ENCODE data around the gene GPATCH8. TPM values are rescaled to one million over a fixed set of nuclear protein-coding genes. Genes with fewer than 3 reads are reported as not detected.

The GPATCH8 gene
- total and polyA plus RNA-seq, 10 of the 15 experiments (the other 5 are each of a cell fraction or from before 2014, with no cell fraction given): 11.7 to 45.1 (median 21.3) TPM

- TF ChIP-seq ZBTB33 (IDR thresholded peaks at IDR 0.05): no peak
Observed at GRCh38 chr17:44380767-44381166, 122.4 kb downstream of the GPATCH8 start (continued).

GRCh38 chr17:44379887-44380286 is 123.3 kb downstream of the GPATCH8 start:
- intact Hi-C loops (cut with micrococcal nuclease; ENCODE audit: unreplicated experiment): no loop called here
- Histone ChIP-seq H3K36me3 (ENCODE audit: control insufficient read depth in 2 of 2, insufficient read depth in 2 of 2, low read length in 1 of 2) (no peaks in the 10 kb centered on the region), H4K20me1 (ENCODE audit: control insufficient read depth, insufficient read depth) (no peaks in the 10 kb centered on the region), H2AFZ (ENCODE audit: control insufficient read depth, low read depth, low read length) (no peak overlapping the region), H3K27me3 (replicated peaks in 1 of 2; ENCODE audit: control insufficient read depth in 2 of 2, insufficient read depth in 2 of 2, low read length in 1 of 2) (no peaks in the 10 kb centered on the region; a peak in 2 of 4 replicates), H3K27ac (ENCODE audit: control insufficient read depth, insufficient read depth) (no peak overlapping the region), H3K4me1 (ENCODE audit: control insufficient read depth, insufficient read depth, low read length) (no peaks in the 10 kb centered on the region), H3K79me2 (ENCODE audit: control insufficient read depth, insufficient read depth, low read length) (no peaks in the 10 kb centered on the region), H3K4me2 (ENCODE audit: control insufficient read depth, insufficient read depth) (no peak overlapping the region), H3K9me3 (replicated peaks; ENCODE audit: control insufficient read depth, insufficient read depth, low read length) (no peaks in the 10 kb centered on the region), H3K4me3 (no peak overlapping the region), H3K9ac (ENCODE audit: control insufficient read depth, insufficient read depth, low read length) (no peak overlapping the region)
- SMC1A ChIA-PET (ENCODE audit: uncharacterized antibody, unreplicated experiment): no interaction called here
- FAIRE-seq (no peak), ATAC-seq (no peak), DNase-seq (ENCODE audit: low read depth, low spot score) (no peak)
- RAD21 ChIA-PET (ENCODE audit: unreplicated experiment): no interaction called here
- BruUV-seq (replicated peaks): no TSS peak
- no peak for TF ChIP-seq PKNOX1 (IDR thresholded peaks at IDR 0.05)
- TF ChIP-seq MTA2 (IDR thresholded peaks at IDR 0.05; ENCODE audit: low read depth): no peak
- TF ChIP-seq NKRF (conservative IDR thresholded peaks at IDR 0.05): no peak
- TF ChIP-seq RELA (IDR thresholded peaks at IDR 0.05; ENCODE audit: borderline replicate concordance, partially characterized antibody): no peak
- no peak for TF ChIP-seq CHD1 (IDR thresholded peaks at IDR 0.05; ENCODE audit: low read depth, low read length)
- TF ChIP-seq HDGF (IDR thresholded peaks at IDR 0.05): no peak
- no peak for TF ChIP-seq POLR2A (IDR thresholded peaks at IDR 0.05; ENCODE audit: low read depth, low read length)
- no peak for TF ChIP-seq SMARCA5 (IDR thresholded peaks at IDR 0.05)
- TF ChIP-seq ATF7 (IDR thresholded peaks at IDR 0.05; ENCODE audit: low read depth): no peak
- TF ChIP-seq RBBP5 (conservative IDR thresholded peaks at IDR 0.05): no peak
- in situ Hi-C loops (cut with MboI): no loop called here
- CTCF ChIA-PET: interaction anchor here (1.1 kb wide), 1 partner anchor 17 kb away, joined by 4 read pairs; the partner anchor contains the start of gene FAM171A2
- 35% methylated on average over 10 of the region's 10 CpGs for WGBS (ENCODE audit: insufficient coverage, insufficient replicate concordance, low lambda C conversion rate, missing lambda C conversion rate)
- POLR2A ChIA-PET: no interaction called here

Data from GM12878 (cell line).